Upper lobe of left lung (tissue), 4 donors: Measurements from ENCODE around the gene TTC23.

ENCODE experiments used
- POLR2A ChIP-seq, 4 donors: fragments of 450-650 bp; IDR thresholded peaks; one replicate each; pipeline ENCODE4 v1.5.1; 2016 to 2017; ENCODE audit warnings: antibody characterized with exemption in 4 of 4, mild to moderate bottlenecking in 2 of 4
- POLR2AphosphoS5 ChIP-seq, 2 donors: sonication (generic); formaldehyde crosslinking; IDR thresholded peaks; one replicate each; pipeline ENCODE4 v1.5.1; 2017; ENCODE audit warnings: antibody characterized with exemption in 2 of 2
- TF ChIP-seq, protein P1 (sequence below), 6 experiments: fragments of 450-650 bp in 4 of 6; fragments of 200-600 bp in 2 of 6; sonication (generic) in 2 of 6; IDR thresholded peaks; one replicate each; pipeline ENCODE4 v1.5.1; 2016 to 2019; ENCODE audit warnings: antibody characterized with exemption in 6 of 6

DNA sequence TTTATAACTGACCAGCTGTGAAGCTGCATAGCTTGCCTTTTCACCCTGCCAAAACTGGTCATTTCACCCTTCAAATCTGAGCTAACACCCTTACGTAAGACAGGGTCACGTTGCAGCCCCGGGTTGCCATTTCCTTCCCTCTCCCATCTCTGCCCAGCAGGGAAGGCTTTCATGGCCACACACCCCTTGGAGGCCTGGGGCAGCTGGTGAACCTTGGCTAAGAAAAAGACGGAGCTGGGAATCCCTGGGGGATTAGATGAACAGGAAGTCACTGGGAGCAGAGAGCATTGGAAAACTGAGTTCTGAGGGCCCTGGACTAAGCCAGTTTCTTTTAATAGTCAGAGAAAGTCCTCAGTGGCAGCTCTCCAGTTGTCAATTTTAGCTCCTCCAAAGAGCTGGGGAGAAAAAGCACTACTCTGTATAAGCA lies 67.8 kb downstream of the TTC23 start:
- TF ChIP-seq POLR2AphosphoS5 (IDR thresholded peaks at IDR 0.05) (peak in 1 of 2 donors; percentile 43), POLR2A (IDR thresholded peaks at IDR 0.05) (no peak)
- TF ChIP-seq, protein P1, sequence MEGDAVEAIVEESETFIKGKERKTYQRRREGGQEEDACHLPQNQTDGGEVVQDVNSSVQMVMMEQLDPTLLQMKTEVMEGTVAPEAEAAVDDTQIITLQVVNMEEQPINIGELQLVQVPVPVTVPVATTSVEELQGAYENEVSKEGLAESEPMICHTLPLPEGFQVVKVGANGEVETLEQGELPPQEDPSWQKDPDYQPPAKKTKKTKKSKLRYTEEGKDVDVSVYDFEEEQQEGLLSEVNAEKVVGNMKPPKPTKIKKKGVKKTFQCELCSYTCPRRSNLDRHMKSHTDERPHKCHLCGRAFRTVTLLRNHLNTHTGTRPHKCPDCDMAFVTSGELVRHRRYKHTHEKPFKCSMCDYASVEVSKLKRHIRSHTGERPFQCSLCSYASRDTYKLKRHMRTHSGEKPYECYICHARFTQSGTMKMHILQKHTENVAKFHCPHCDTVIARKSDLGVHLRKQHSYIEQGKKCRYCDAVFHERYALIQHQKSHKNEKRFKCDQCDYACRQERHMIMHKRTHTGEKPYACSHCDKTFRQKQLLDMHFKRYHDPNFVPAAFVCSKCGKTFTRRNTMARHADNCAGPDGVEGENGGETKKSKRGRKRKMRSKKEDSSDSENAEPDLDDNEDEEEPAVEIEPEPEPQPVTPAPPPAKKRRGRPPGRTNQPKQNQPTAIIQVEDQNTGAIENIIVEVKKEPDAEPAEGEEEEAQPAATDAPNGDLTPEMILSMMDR (IDR thresholded peaks at IDR 0.05), result no peak
